Stimulated activated CD4-positive, alpha-beta T cell treated with anti-CD3 and anti-CD28 coated beads, Interleukin-1b, Interleukin-23, amount 100 ng/mL, for 48 hours (primary cell): ENCODE measurements around the gene FASTKD1.
"Not testable (repeated sequence)": the region's sequence is repeated elsewhere in the genome, so short reads cannot be mapped to it uniquely, and the experiment has no call there.

ENCODE experiments used
- DNase-seq: peaks from one replicate; pipeline ENCODE4 v3.0.0-alpha.2; 2020

Gene FASTKD1, protein sequence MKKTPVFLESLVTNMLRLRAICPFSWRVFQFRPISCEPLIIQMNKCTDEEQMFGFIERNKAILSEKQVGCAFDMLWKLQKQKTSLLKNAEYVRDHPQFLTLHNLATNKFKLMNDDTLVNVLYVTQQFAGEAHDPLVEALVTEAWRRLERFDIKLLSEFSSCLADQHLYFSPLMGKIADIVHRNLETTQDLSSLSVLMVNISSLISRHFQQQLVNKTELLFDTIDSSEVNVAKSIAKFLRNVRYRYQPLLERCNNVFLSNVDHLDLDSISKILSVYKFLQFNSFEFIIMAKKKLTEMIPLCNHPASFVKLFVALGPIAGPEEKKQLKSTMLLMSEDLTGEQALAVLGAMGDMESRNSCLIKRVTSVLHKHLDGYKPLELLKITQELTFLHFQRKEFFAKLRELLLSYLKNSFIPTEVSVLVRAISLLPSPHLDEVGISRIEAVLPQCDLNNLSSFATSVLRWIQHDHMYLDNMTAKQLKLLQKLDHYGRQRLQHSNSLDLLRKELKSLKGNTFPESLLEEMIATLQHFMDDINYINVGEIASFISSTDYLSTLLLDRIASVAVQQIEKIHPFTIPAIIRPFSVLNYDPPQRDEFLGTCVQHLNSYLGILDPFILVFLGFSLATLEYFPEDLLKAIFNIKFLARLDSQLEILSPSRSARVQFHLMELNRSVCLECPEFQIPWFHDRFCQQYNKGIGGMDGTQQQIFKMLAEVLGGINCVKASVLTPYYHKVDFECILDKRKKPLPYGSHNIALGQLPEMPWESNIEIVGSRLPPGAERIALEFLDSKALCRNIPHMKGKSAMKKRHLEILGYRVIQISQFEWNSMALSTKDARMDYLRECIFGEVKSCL

DNA sequence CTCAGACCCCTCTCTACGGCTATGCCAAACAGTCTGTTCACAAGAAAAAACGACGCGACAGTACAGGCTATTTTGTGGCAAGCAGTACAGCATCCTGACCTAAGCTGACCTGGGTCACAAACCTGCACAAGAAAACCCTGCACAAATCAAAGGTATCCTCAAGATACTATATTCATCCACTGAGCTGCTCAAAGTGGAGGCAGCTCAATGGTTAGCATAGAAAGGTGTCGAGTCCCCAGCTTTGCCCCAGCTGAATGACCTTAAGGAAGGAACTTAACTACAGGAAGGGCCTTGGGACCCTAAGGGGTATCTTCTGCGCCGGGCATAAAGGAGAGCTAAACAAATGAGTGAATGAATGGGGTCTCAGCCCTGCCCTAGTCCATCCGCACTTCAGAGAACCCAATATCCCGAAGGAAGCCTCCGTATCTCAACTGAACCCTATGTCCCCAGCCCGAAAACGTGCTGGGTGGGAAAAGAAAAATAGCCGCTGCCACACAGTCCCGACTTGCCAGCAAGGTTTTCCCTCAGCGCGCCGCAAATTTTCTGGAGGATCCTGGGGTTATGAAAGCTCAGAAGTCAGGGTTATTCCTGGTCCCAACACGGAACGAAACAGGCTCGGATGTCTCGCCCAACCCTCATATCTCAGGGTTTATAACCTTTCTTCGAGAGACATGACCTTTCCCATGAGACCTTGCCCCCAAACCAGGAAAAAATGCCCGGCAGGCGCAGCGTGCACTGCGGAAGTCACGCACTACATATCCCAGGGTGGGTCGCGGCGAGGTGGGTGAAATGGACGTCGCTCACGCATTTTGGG, at the start of gene FASTKD1:
Gene FASTKD1 (minus strand): TSS at position 706 of the 814 bp plus-strand sequence. CDS start 1,836 bp downstream, outside the sequence.
- peak; percentile 90 for DNase-seq

DNA sequence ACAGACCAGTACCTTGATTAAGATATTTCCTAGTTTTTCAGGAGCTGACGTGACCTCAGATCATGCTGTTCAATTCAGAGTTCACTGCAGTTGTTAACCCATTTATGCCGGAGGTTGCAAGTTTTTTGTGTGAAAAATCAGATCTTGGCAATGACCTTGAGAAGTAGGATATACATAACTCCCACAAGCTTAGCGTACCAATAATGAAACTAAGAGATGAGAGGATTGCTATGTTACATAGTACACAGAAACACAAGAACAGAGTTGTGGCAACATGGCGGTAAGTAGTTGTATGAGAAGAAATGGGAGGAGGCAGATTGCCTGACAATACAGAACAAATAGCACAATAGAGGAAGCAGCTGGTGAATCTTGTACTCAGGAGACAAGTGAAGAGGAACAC, 49.6 kb upstream of the FASTKD1 start:
- no peak for DNase-seq

DNA sequence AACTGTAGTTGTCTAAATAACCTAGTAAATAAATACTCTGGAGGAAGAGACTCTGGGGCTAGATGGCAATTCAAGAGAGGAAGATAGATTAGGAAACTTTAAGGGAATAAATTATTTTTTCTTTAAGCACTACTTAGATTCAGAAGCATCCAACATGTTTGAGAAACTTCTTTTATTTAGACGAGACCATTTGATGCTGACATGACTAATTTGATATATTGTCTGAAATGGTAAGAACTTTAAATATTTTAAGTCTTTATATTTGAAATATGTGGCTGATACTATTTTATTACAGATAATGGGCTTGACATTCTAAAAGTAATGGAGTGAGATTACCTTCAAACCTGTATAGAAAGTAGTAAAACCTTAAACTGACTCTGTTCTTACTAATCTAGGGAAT, 46.8 kb upstream of the FASTKD1 start:
- no peak for DNase-seq

DNA sequence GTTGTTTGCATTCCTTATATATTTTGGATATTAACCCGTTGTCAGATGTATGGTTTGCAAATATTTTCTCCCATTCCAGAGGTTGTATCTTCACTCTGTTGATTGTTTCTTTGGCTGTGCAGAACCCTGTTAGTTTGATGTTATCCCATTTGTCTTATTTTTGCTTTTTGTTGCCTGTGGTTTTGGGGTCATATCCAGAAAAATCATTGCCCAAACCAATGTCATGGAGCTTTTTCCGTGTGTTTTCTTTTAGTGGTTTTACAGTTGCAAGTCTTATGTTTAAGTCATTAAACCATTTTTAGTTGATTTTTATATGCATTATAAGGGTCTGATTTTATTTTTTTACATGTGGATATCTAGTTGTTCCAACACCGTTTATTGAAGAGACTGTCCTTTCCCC, 46.3 kb upstream of the FASTKD1 start:
- no peak for DNase-seq

DNA sequence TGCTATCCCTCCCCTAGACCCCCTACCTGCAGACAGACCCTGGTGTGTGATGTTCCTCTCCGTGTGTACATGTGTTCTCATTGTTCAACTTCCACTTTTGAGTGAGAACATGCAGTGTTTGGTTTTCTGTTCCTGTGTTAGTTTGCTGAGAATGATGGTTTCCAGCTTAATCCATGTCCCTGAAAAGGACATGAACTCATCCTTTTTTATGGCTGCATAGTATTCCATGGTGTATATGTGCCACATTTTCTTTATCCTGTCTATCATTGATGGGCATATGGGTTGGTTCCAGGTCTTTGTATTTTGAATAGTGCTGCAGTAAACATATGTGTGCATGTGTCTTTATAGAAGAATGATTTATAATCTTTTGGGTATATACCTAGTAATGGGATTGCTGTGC, 42.3 kb upstream of the FASTKD1 start:
- not testable (repeated sequence) for DNase-seq

DNA sequence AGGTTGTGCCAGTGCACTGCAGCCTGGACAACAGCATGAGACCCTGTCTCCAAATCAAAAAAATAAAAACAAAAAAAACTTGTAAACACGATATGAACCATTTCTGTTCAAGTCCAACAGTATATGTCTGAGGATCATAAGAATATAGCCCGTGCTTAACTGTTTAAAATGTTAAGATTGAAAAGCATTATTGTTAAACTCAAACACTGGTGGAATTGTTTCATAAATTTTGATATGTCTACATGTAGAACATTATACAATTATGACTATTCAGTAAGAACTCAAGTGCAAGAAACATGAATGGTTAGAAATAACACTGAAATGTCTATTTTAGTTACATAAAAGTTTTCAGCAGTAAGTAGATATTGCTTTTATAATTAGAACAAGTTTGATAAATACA, 40.2 kb upstream of the FASTKD1 start:
- DNase-seq = no peak

DNA sequence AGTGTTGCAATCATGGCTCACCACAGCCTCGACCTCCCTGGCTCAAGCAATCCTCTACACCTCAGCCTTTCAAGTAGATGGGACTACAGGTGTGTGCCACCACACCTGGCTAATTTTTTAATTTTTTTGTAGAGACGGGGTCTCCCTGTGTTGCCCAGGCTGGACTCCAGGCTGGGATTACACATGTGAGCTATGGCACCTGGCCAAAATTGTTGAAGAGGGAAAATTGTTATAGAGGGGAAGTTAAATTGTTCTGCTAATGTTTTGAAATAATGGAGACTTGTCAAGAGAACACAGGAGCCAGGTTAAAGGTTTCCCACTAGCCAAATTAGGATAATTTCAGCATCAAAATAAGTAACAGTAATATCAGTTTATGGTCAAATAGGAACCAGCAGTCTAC, 35.6 kb upstream of the FASTKD1 start:
- no peak for DNase-seq

DNA sequence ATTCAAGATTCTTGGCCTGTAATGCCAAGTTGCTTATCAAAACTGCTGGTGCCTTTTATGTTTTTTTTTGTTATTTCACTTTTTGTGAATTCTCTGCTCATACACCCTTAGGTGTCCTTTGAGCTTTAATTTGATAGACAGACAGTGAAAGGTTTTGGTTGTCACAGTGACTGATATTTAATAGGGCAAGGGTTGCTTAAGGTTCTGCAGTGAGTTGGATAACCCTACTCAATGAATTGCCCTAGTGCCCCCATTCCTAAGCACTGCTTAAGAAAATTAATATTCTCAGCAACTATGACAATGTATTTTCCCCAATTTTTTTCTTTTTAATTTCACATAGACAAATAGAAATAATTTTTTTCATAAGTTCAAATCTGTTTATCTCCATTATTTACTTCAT, 25.9 kb upstream of the FASTKD1 start:
- DNase-seq = no peak

DNA sequence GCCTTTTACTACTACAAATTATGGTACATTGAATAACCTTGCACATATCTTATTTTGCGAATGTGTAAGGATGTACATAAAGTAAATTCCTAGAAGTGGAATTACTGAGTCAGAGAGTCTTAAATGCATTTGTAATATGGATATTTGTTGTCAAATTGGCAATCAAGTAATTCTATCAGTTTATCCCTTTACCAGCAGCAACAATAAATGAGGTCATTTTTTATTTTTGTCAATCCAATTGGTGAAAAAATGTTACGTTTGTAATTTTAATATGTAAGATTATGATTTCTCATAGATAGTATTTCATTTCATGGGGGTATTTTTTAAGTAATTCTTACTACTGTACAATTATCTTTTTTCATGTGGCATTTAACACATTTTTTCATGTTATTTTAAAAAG, 25.3 kb upstream of the FASTKD1 start:
- no peak for DNase-seq

DNA sequence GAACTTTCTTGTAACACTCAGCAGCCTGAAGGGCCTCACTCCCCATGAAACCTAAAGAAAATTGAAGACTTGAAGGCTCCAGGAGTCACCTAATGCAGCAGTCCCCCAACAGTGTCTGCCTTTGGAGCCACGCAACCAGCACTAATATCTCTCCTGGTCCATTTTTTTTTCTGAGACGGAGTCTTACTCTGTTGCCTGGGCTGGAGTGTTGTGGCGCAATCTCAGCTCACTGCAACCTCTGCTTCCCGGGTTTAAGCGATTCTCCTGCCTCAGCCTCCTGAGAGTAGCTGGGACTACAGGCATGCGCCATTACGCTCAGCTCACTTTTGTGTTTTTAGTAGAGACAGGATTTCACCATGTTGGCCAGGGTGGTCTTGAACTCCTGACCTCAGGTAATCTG, 22.9 kb upstream of the FASTKD1 start:
- not testable (repeated sequence) for DNase-seq

DNA sequence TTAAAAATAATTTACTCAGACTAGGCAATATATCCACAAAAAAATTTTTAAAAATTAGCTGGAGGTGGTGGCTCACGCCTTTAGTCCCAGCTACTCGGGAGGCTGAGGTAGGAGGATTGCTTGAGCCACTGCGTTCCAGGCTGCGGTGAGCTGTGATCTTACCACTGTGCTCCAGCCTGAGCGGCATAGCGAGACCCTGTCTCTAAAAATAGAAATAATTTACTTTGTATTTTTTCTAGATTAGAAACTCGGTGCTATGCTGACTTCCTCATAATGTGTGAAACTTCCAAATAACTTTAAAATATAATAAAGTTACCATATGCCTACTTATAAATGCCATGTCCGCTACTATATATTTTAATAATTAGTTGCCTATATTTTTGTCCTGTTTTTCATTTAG, 17.1 kb upstream of the FASTKD1 start:
- no peak for DNase-seq

DNA sequence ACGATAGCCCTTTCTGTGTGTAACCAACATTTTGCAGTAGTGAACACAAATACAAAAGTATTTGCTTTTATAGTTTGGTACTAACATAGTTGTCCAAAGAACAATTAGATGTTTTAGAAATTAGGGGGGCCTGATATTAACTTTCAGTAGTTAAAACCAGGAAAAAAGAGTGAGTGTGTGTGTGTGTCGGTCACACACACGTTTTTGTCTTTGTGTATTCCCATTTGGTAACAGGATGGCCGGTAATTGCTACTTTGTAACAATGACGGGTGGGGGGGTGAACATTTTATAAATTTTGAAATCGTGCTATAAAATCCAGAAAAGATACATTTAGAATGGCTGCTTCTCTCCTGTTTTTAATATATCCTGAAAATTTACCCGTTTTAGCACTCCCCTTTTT, 12.0 kb upstream of the FASTKD1 start:
- DNase-seq = no peak

DNA sequence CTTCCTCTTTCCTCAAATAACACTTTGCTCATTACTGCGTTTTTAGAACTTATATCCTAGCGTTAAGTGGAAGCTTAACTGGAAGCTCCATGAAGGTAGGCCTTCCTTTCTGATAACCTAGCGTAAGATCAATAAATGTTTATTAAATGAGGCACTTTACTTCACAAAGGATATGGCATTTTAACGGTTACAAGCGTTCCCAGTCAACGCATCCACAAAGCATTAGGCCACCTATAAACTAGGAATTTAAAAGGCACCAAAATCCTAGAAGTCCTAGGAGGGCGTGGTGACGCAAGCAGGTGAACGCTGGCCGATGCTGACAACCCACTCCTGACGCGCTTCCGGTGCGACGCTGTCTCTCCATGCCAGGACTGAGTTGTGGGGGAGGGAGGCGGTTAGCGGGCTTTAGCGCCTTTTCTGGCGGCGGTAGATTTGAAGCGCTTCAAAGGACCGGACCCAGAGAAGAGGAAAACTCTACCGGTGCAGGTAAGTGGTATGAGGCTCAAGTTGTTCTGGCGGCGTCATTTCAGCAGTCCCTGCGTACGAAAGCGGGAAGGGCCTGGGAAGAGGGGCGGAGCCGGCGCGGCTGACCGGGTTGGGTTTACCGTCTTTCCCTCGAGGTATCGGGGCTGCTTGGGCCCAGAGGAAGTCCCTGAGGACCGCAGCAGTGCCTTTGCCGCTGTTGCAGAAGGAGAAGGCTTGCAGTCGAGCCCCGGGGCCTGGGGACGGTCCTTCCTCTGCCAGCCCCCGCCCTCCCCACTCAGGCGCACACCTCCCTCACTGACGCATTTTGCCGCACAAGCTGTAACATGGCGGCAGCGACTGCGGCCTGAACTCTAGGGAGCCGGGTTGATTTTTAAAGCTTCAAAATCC, 10.6 kb upstream of the FASTKD1 start, which contains the start of gene PPIG:
Gene PPIG (plus strand): TSS at position 347 of the 873 bp plus-strand sequence. CDS start 19,691 bp downstream, outside the sequence.
- peak; percentile 89 for DNase-seq

DNA sequence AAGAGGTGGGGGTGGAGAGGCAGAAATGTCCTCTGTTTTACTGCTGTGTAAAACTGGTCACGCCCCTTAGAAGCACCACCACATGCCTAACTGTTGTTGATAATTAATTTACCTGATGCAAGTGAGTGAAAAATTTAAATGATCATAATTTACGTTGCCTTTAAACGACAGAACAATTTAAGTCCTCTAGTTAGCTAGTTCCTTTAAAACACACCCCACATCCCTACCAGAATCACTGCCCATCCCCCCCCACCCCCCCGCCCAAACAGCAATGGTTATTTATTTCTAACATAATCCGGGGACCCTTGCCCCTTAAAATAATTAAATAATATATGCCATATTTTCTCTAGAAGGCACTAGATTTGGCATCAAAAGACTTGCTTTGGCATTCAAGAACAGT, 9.9 kb upstream of the FASTKD1 start:
- DNase-seq = no peak

DNA sequence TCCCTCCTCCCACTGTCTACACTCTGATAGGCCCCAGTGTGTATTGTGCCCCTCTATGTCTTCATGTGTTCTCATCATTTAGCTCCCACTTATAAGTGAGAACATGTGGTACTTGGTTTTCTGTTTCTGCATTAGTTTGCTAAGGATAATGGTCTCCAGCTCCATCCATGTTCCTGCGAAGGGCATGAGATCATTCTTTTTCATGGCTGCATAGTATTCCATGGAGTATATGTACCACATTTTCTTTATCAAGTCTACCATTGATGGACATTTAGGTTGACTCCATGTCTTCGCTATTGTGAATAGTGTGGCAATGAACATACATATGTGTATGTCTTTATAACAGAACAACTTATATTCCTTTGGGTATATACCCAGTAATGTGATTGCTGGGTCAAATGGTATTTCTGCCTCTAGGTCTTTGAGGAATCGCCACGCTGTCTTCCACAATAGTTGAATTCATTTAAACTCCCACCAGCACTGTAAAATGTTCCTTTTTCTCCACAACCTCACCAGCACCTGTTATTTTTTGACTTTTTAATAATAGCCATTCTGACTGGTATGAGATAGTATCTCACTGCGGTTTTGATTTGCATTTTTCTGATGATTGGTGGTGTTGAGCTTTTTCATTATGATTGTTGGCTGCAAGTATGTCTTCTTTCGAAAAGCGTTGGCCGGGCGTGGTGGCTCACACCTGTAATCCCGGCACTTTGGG, 9.0 kb upstream of the FASTKD1 start:
- DNase-seq = not testable (repeated sequence)

DNA sequence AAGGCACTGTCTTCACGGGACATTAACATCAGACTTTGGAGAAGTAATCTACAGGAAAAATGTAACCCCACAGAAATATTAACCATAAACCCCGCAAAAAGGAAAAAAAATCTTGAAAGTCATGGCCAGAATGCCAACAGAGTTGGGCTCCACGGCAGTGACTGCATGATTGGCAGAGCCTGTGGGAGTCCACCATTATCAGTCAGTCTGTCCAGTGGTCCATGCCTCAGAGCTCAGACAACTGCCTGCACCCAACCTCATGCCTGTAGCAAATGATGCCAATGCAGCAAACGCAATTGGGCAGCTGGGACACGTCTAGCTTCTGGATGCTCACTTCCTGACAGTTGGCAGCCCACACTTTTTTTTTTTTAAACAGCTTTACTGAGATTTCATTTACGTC, 5.4 kb upstream of the FASTKD1 start:
- no peak for DNase-seq

DNA sequence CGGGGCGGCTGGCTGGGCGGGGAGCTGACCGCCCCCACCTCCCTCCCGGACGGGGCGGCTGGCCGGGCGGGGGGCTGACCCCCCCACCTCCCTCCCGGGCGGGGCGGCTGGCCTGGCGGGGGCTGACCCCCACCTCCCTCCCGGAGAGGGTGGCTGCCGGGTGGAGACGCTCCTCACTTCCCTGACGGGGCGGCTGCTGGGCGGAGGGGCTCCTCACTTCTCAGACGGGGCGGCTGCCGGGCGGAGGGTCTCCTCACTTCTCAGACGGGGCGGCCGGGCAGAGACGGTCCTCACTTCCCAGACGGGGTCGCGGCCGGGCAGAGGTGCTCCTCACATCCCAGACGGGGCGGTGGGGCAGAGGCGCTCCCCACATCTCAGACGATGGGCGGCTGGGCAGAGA, 1.6 kb upstream of the FASTKD1 start:
- not testable (repeated sequence) for DNase-seq

DNA sequence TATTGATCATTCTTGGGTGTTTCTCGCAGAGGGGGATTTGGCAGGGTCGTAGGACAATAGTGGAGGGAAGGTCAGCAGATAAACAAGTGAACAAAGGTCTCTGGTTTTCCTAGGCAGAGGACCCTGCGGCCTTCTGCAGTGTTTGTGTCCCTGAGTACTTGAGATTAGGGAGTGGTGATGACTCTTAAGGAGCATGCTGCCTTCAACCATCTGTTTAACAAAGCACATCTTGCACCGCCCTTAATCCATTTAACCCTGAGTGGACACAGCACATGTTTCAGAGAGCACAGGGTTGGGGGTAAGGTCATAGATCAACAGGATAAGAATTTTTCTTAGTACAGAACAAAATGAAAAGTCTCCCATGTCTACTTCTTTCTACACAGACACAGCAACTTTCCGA, 874 bp upstream of the FASTKD1 start:
- not testable (repeated sequence) for DNase-seq

DNA sequence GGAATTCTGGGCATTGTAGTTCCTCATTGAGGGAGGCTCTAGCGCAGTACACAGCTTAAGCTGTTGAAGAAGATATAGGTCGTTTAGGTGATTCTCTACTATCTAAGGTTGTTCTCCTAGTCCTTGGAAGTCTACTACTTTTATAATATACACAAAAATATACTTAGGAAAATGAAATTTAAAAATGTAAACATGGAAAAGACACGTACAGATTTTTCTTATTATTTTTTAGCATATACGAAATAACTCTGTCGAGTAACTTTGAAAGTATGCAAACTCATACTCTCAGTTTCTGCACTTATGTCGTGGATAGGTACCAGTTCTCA, 272 bp upstream of the FASTKD1 start:
- DNase-seq = no peak

DNA sequence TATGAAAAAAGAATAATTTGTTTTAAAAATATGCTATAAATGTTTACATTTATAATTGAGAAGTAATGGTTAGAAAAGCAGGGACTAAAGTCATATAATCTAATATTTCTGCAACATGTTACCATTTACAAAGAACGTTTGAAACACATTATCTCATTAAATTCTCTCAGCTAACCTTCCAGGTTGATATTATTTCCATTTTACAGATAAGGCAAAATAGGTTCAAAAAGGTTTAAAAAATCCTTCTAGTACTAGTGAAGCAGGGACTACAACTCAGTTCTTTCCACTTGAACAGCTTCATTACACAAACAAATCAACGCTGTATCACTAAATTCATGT, 875 bp downstream of the FASTKD1 start:
- no peak for DNase-seq

DNA sequence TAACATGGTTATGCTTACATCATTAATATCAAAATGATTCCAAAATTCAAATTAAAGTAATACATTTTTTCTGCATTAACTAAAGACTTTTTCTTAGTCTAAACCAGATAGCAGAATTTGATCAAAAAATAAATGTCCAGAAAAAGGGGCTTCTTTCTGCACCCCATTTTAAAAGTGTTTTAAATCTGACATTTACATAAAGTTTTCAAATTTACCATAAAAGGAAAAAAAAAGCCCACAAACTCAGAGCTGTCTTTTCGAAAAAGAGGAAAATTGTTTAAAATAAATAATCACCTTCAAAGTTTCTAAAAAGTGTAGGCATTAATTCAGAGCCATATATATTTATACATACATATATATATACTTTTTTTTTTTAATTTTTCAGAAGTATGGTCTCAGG, 1.5 kb downstream of the FASTKD1 start:
- no peak for DNase-seq

DNA sequence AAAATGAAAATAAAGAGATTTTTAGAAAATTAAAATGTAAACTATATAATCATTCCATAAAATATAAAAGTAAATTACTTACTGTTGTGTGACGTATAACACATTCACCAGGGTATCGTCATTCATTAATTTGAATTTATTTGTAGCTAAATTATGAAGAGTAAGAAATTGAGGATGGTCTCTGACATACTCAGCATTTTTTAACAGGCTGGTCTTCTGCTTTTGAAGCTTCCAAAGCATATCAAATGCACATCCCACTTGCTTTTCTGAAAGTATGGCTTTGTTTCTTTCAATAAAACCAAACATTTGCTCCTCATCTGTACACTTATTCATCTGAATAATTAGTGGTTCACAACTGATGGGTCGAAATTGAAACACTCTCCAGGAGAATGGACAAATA, 2.1 kb downstream of the FASTKD1 start:
- no peak for DNase-seq
